Epidermal melanocyte (primary cell): ENCODE data around the gene ITPK1.

Experiments
- DNase-seq: peaks from one replicate; pipeline ENCODE4 v3.0.0; 2011; ENCODE audit warnings: low spot score; ENCODE audit not compliant: insufficient read length

Gene ITPK1

GRCh38 chr14:92953526-92953925, 162.2 kb downstream of the ITPK1 start:
- no peak for DNase-seq

DNA sequence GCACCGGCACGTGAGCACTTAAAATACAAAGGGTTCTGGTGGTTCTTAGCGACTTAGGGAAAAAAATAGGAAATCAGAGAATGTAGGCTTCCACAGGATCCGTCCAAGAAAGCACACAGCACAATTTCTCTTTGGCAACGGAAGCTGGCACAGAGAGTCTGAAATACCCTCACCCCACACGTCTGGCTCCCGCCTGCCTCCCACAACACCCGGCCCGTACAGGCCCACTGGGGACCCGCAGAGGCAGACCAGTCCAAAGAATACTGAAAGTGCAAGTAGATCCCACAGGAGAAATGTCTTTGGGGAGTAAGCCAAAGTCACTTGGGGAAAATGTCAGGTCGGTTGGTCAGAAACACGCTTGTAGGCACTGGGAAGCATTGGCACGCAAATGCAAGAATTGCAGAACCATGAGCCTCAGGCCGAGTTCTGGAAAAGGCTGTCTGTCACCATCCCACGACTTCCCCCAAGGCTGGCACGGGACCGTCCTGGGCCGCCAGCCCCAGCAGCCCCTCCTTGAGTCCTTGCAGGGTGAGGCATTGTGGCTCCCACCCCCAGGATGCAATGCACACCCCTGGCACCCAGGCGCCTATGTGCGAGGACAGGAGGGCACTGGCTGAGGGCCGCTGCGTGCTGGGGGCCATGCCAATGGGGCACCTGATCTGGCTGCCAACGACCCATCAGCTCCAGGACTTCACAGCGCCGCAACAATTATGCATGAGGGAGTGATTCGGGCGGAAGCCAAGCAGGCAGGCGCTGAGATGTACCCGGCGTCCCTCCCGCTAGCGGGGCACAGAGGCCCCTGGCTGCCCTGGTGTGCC, 163.0 kb downstream of the ITPK1 start:
- no peak for DNase-seq

GRCh38 chr14:92951912-92952471, 163.7 kb downstream of the ITPK1 start:
- DNase-seq = peak; percentile 89

DNA sequence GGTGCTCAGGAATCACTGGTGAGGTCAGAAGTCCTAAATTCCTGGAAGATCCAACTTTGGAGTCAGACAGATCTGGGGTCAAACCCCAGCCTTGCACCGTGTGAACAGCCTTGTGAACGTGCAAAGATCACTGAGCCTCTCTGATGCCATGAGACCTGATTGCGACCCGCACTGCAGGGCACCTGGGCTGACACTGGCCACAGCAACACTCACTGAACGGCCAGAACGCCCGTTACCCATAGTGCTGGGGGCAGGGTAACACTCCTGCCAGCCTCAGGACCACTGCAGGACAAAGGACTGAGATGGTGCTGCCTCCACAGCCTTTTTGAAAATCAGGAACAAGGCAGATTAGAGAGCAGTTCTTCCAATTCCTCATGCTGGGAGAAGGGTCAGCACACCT, 164.5 kb downstream of the ITPK1 start:
- DNase-seq = no peak

GRCh38 chr14:92950773-92951172, 165.0 kb downstream of the ITPK1 start:
- no peak for DNase-seq

GRCh38 chr14:92950193-92950540, 165.6 kb downstream of the ITPK1 start:
- DNase-seq = no peak

DNA sequence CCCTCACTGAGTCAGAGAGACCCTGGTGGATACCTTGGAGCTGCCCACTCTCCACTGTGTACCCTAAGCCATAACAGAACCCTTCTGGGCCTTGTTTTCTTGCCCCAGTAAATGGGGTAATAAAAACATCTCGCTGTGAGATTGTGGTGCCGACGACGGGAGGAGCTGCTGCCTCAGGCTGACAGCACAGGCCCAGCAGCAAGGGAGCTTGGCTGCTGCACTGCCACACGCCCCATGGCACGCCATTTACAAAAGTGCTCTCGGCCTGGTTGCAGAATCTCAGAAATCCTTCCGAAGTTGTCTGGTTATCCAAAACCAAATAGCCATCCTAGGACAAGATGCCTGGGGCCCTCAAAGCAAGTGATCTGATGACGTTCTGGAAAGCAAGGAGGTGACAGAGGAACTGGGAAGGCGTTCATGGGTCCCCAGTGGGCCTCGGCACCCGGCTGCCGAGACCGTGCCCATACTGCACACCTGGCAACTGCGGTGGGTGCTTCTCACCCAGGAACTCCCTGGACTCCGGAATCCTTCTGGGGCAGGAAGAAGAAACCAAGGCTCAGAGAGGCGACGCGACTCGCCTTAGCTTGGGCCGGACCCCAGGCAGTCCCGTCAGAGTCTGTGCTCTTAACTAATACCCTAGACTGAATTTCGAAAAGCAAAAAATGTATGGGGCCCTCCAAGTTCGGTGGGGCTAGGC, 166.1 kb downstream of the ITPK1 start:
- no peak for DNase-seq

- no peak for DNase-seq
These were observed 167.1 kb downstream of the ITPK1 start for GRCh38 chr14:92948647-92949046.

- DNase-seq = no peak
These were observed 168.7 kb downstream of the ITPK1 start for GRCh38 chr14:92946847-92947545.

DNA sequence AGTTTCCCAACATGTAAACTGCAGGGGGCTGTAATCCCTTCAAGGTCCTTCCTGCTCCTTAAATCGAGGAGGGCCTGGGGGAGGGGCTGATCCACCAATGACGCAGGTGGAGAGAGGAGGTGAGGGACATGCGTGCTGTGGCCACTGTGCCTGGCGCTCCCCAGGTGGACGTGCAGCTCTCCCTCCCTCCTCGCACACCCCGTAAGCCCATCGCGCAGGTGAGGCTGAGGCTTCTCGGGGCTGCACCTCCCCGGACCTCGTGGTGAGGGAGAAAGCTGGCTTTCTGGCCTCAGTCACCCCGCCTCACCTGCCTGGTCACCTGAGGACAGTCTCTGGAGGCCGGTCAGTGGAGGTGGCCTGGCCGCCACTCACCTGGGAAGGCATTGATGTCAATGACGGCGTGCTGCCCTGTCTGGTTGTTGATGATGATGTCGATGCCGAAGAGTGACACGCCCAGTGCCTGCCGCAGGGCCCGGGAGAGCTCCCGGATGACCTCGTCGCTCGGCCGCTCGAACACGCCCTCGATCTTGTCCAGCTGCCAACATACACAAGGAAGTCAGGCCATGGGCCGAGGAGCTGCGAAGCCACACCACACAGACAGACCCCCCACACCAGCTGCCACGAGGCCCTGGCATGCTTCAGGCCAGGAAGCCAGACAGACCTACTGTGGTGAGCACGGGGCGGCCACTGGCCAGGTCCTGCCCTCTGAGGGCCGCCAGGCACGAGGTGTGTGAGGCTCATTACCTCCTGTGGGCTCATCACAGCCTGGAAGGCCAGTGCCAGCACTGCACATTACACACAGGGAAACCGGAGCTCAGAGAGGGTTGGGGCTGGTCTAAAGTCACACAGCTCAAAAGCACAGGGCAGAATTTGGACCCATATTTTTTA, 169.5 kb downstream of the ITPK1 start:
- no peak for DNase-seq

- no peak for DNase-seq
These were observed 170.2 kb downstream of the ITPK1 start for GRCh38 chr14:92945544-92945943.

- no peak for DNase-seq
These were observed 170.7 kb downstream of the ITPK1 start for GRCh38 chr14:92944976-92945375.

- no peak for DNase-seq
These were observed 171.7 kb downstream of the ITPK1 start for GRCh38 chr14:92943855-92944570.

- DNase-seq = no peak
These were observed 172.6 kb downstream of the ITPK1 start for GRCh38 chr14:92942976-92943710.

DNA sequence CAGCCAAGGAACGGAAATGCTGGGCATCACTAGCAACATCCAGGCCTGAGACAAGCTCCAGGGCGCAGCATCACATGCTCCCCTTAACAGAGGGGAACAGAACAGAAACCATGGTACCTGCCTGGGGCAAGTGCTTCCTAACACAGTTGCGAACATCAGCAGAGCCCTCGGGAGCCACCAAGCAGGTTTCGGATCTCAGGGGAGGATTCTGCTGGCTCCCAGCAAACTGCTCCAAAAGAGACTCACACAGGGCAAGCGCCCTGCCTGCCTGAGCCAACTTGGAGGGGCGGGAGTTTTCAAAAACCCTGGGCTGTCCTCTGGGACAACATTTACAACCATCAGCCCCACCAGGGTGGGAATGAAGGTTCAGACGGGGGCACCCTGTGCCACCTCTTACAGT, 173.1 kb downstream of the ITPK1 start:
- DNase-seq = no peak

- DNase-seq = no peak
These were observed 173.6 kb downstream of the ITPK1 start for GRCh38 chr14:92942136-92942535.

- DNase-seq = no peak
These were observed 174.2 kb downstream of the ITPK1 start for GRCh38 chr14:92941531-92941930.

DNA sequence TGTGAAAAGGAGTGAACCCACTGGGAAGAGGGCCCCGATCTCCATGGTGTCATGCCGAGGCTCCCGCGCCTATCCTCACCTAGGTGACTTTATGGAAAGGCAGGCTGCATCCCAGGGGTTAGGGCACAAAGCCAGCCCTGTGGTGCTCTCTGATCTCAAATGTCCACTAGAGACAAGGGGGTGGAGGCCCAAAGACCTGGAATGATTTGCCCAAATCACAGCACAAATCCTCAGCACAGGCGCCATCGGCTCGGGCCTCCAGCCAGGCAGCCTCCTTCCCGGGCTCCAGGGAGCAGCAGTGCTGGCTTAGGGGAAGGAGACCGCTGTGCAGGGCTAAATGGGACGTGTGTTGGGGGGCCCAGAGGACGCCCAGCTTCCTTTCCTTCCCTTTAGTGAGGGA, 175.2 kb downstream of the ITPK1 start:
- DNase-seq = no peak

DNA sequence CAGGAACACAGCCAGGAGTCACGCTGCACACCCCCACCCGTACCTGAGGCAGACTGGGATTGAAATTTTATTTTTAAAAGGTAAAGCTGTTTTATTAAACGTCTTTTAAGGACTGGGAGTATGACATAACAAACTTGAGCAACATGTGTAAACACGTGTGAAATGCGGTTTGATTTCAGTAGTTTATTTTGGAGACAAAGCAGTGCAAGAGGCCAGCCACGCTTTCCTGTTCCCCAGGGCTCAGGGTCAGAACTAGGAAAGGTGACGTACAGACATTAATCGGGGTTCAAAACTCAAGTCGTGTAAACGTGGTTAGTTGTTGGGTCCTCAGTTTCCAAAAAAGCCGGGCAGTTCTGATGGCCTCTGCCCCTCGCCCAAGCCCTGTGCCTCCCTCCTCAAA, 176.0 kb downstream of the ITPK1 start:
- no peak for DNase-seq
